ENCODE measurements around the gene RSBN1L.

- no peak for TF ChIP-seq POLR2AphosphoS5 (IDR thresholded peaks at IDR 0.05)
- TF ChIP-seq POLR2A (IDR thresholded peaks at IDR 0.05), result no peak
Observed at GRCh38 chr7:77812290-77812685, 116.0 kb downstream of the RSBN1L start.

All from transverse colon (tissue), 3 donors.